Uterus (tissue), 2 donors: ENCODE data around the gene TBCD.

Experiments used
- POLR2A ChIP-seq, 2 donors: fragments of 450-650 bp; IDR thresholded peaks; one replicate each; pipeline ENCODE4 v1.6.1; 2016; ENCODE audit warnings: antibody characterized with exemption in 2 of 2, mild to moderate bottlenecking in 1 of 2, moderate library complexity in 1 of 2
- TF ChIP-seq, protein P1 (sequence below), 4 experiments: fragments of 200-600 bp in 2 of 4; fragments of 450-650 bp in 2 of 4; sonication (generic) in 2 of 4; IDR thresholded peaks; one replicate each; pipeline ENCODE4 v1.5.1; 2016 to 2019; ENCODE audit warnings: antibody characterized with exemption in 4 of 4, mild to moderate bottlenecking in 2 of 4, moderate library complexity in 1 of 4

DNA sequence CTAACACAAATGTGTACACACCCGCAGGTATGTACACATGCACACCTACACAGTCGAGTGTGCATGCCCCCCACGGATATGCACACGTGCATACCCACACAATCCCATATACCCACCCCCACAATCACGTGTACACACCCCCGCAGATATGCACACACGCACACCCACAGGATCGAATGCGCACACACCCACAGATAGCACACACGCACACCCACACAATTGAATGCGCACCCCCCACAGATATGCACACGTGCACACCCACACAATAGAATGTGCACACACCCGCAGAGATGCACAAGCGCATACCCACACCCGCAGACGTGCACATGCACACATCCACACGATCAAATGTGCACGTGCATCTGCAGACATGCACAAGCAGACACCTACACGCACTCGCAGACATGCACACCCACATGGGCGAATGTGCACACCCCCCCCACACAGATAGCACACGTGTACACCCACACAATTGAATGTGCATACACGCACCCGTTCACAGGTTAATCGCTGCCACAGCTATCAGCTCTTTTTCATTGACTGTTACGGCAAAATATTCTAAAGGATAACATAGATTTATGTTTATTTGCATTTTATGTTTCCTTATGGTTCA is 77.1 kb downstream of the TBCD start:
- TF ChIP-seq, protein P1, sequence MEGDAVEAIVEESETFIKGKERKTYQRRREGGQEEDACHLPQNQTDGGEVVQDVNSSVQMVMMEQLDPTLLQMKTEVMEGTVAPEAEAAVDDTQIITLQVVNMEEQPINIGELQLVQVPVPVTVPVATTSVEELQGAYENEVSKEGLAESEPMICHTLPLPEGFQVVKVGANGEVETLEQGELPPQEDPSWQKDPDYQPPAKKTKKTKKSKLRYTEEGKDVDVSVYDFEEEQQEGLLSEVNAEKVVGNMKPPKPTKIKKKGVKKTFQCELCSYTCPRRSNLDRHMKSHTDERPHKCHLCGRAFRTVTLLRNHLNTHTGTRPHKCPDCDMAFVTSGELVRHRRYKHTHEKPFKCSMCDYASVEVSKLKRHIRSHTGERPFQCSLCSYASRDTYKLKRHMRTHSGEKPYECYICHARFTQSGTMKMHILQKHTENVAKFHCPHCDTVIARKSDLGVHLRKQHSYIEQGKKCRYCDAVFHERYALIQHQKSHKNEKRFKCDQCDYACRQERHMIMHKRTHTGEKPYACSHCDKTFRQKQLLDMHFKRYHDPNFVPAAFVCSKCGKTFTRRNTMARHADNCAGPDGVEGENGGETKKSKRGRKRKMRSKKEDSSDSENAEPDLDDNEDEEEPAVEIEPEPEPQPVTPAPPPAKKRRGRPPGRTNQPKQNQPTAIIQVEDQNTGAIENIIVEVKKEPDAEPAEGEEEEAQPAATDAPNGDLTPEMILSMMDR (IDR thresholded peaks at IDR 0.05) = no peak
- TF ChIP-seq POLR2A (IDR thresholded peaks at IDR 0.05) = no peak
